ACHN (cell line): Measurements from ENCODE around the gene ATP2C2.

Source experiments
- DNase-seq: peaks from one replicate; pipeline ENCODE4 v3.0.0-alpha.2; 2015
- in situ Hi-C: cut with HindIII; loops from 2 replicates; pipeline ENCODE4 v1.10.0; 2017; ENCODE audit warnings: low sequenced_read_pairs, low pct_ligation_motif_present, low pct_unique_long_range_greater_than_20kb

Gene ATP2C2

GRCh38 chr16:84498223-84498610 lies 129.9 kb downstream of the ATP2C2 start:
- DNase-seq: no peak
- in situ Hi-C loops: no loop called here

- in situ Hi-C loops: no loop called here
- DNase-seq: no peak
These were observed 130.7 kb downstream of the ATP2C2 start for GRCh38 chr16:84498859-84499620.

GRCh38 chr16:84499638-84500037 lies 131.3 kb downstream of the ATP2C2 start:
- no peak for DNase-seq
- in situ Hi-C loops: loop anchor here (25.0 kb wide), 1 partner anchor 238 kb away; no protein-coding TSS in a partner anchor

DNA sequence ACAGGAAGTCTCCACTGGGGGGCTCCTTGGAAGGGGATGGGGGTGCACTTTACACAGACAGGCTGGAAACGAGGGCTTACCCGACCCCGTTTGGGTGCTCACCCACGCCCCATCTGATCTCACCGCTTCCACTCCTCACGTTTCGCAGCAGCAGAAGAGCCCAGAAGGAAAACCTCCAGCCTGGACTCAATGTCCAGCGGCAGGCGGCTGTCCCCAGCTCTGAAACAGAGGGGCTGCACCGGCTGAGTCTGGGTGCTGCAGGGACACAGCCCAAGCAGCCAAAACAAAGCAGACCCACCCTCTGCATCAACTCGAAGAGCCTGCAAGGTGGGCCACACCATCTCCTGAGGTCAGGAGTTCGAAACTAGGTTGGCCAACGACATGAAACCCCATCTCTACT lies 132.2 kb downstream of the ATP2C2 start:
- DNase-seq: no peak
- in situ Hi-C loops: loop anchor here (25.0 kb wide), 1 partner anchor 237 kb away; no protein-coding TSS in a partner anchor

GRCh38 chr16:84501077-84501735 lies 132.9 kb downstream of the ATP2C2 start:
- in situ Hi-C loops: loop anchor here (25.0 kb wide), 1 partner anchor 236 kb away; no protein-coding TSS in a partner anchor
- peak; percentile 77 for DNase-seq

DNA sequence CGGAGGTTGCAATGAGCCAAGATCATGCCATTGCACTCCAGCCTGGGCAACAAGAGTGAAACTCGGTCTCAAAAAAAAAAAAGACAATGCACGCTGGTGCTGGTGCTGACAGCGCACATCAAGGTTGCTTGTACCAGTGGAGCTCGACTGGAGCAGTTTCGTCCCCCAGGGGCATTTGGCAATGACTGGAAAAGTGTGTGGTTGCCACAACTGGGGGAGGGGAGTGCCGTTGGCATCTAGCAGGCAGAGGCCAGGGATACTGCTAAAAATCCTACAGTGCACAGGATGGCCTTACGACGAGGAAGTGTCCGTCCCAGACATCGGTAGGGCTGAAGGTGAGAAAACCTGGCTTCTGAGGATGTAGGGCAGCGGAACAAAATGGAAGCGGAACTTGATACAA lies 133.7 kb downstream of the ATP2C2 start:
- DNase-seq: no peak
- in situ Hi-C loops: loop anchor here (25.0 kb wide), 1 partner anchor 235 kb away; no protein-coding TSS in a partner anchor

GRCh38 chr16:84502581-84502980 lies 134.2 kb downstream of the ATP2C2 start:
- DNase-seq: no peak
- in situ Hi-C loops: loop anchor here (25.0 kb wide), 1 partner anchor 235 kb away; no protein-coding TSS in a partner anchor

GRCh38 chr16:84503751-84504395 lies 135.5 kb downstream of the ATP2C2 start:
- DNase-seq: peak; percentile 50
- in situ Hi-C loops: loop anchor here (25.0 kb wide), 1 partner anchor 233 kb away; no protein-coding TSS in a partner anchor

GRCh38 chr16:84504420-84505248 lies 136.3 kb downstream of the ATP2C2 start, which contains the start of gene MEAK7:
MEAK7 (minus strand) TSS chr16:84504659; CDS start chr16:84498086, 6,573 bp downstream.
- peak; percentile 100 for DNase-seq
- in situ Hi-C loops: loop anchor here (25.0 kb wide), 1 partner anchor 233 kb away; no protein-coding TSS in a partner anchor

- DNase-seq: peak; percentile 32
- in situ Hi-C loops: loop anchor here (25.0 kb wide), 1 partner anchor 232 kb away; no protein-coding TSS in a partner anchor
These were observed 137.2 kb downstream of the ATP2C2 start for GRCh38 chr16:84505249-84506187.

DNA sequence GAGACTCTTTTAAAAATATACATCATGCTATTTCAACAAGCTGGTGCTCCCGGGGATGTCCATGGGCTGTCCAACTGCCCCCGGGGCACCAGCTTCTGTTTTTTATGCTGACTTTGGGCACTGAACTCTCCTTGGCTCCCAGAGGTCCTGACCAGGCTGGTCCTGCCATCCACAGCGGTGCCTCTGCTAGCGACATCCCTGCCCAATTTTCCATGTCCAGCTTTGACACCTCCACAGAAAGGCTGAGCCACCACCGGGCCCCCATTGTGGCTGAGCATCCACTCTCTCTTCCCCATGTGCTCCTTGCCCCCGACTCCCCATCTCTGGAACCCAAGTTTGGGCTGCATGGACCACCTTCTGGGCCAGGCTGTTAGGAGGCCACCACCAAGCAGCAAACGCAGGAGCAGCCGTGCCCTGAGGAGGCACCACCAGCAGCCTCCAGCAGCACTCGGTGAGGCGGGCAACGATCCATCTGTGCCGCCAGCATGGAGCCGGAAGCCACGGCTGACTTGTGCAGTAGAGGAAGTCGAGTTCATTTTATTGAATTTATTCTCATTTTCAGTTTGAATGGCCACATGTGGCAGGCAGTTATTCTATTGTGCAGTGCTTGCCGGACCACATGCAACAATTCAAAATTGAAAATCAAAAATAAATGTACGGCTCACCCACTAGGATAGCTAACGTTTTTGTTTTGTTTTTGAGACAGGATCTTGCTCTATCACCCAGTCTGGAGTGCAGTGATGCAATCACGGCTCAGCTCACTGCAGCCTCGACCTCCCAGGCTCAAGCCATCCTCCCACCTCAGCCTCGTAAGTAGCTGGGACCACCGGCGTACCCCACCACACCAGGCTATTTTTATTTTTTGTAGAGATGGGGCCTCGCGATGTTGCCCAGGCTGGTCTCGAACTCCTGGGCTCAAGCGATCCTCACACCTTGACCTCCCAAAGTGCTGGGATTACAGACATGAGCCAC lies 139.0 kb downstream of the ATP2C2 start:
- in situ Hi-C loops: loop anchor here (25.0 kb wide), 1 partner anchor 230 kb away; no protein-coding TSS in a partner anchor
- DNase-seq: no peak

DNA sequence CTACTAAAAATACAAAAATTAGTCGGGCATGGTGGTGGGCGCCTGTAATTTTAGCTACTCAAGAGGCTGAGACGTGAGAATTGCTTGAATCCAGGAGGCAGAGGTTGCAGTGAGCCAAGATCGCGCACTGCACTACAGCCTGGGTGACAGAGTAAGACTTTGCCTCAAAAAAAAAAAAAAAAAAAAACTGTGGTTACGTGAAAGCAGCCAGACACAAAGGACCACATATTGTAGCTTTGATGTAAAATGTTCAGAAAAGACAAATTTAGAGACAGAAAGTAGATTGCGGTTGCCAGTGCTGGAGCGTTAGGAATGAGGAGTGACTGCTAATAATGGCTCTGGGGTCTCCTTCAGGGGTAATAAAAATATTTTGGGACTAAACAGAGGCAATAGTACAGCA lies 140.2 kb downstream of the ATP2C2 start:
- in situ Hi-C loops: loop anchor here (25.0 kb wide), 1 partner anchor 229 kb away; no protein-coding TSS in a partner anchor

GRCh38 chr16:84509032-84509950 lies 141.0 kb downstream of the ATP2C2 start:
- in situ Hi-C loops: loop anchor here (25.0 kb wide), 1 partner anchor 228 kb away; no protein-coding TSS in a partner anchor

More for the DNA sequence above, 140.2 kb downstream of the ATP2C2 start:
- DNase-seq: no peak

GRCh38 chr16:84511180-84511800 lies 143.0 kb downstream of the ATP2C2 start:
- in situ Hi-C loops: loop anchor here (25.0 kb wide), 1 partner anchor 226 kb away; no protein-coding TSS in a partner anchor
- DNase-seq: peak; percentile 84

More at GRCh38 chr16:84509032-84509950, 141.0 kb downstream of the ATP2C2 start:
- no peak for DNase-seq
